Right atrium auricular region (tissue), 2 donors: ENCODE measurements around the gene TRAF3IP3. TPM values are rescaled to one million over a fixed set of nuclear protein-coding genes. Genes with fewer than 3 reads are reported as not detected.
A peak's percentile ranks its signal among the peaks of the same experiment; 100 is the strongest.

ENCODE experiments used
- DNase-seq: peaks from one replicate; pipeline ENCODE4 v3.0.0-alpha.2; 2019; ENCODE audit warnings: low spot score
- H3K27ac ChIP-seq, 2 donors: fragments of 200-600 bp; sonication (generic); 1 replicate in 1 of 2; 2 replicates in 1 of 2; pipeline ENCODE4 v1.5.1; 2016 to 2019
- H3K27me3 ChIP-seq, 2 donors: fragments of 200-600 bp; sonication (generic); one replicate each; pipeline versions ENCODE4 v1.5.1 to v1.6.0; 2017 to 2019
- H3K36me3 ChIP-seq: fragments of 200-600 bp; sonication (generic); one replicate; pipeline ENCODE4 v1.5.1; 2016
- H3K4me1 ChIP-seq, 2 donors: fragments of 200-600 bp; sonication (generic); one replicate each; pipeline versions ENCODE4 v1.5.1 to v1.6.0; 2017 to 2019
- H3K4me3 ChIP-seq, 2 donors: fragments of 200-600 bp; sonication (generic); 1 replicate in 1 of 2; 2 replicates in 1 of 2; pipeline ENCODE4 v1.5.1; 2017 to 2019; ENCODE audit warnings: mild to moderate bottlenecking in 1 of 2, moderate library complexity in 1 of 2
- H3K9me3 ChIP-seq, 2 donors: fragments of 200-600 bp; sonication (generic); one replicate each; pipeline ENCODE4 v1.5.1; 2019
- CTCF ChIP-seq, 2 donors: fragments of 200-600 bp; sonication (generic); IDR thresholded peaks; one replicate each; pipeline ENCODE4 v1.5.1; 2019; ENCODE audit warnings: antibody characterized with exemption in 2 of 2
- total RNA-seq, 2 donors: library from RNA; depleted of rRNA; stranded (reverse); fragments of >200 nt; gene quantifications; one replicate each; pipeline ENCODE4 v1.1.0, GENCODE V29; 2016

The TRAF3IP3 gene
- total RNA-seq, 2 donors from 2014 or later, result 0.19 to 2.2 TPM

DNA sequence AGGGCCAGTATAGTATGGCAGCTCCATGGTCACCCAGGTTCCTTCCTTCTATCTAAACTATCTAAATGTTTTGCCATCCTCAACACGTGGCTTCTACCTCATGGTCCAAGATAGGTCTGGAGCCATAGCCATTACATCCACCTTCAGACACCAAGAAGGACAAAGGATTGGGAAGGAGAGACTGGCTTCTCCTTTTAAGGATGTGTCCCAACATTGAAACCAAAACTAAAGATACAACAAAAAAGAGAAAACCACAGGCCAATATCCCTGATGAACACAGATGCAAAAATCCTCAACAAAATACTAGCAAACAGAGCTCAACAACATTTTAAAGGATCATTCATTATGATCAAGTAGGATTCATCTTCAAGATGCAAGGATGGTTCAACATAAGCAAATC lies 26.4 kb upstream of the TRAF3IP3 start:
- no peak overlapping the region for H3K4me3 ChIP-seq
- peaks cover 0 to 16% of the 10 kb centered on the region in 2 donors for H3K4me1 ChIP-seq
- no peaks in the 10 kb centered on the region for H3K36me3 ChIP-seq
- no peaks in the 10 kb centered on the region for H3K27me3 ChIP-seq
- no peaks in the 10 kb centered on the region for H3K9me3 ChIP-seq
- TF ChIP-seq CTCF (IDR thresholded peaks at IDR 0.05), result no peak
- DNase-seq, result no peak
- H3K27ac ChIP-seq, result peak overlapping the region; percentile 57 to 75

GRCh38 chr1:209732725-209733124 lies 23.1 kb upstream of the TRAF3IP3 start:
- H3K27me3 ChIP-seq, result no peaks in the 10 kb centered on the region
- no peaks in the 10 kb centered on the region for H3K36me3 ChIP-seq

DNA sequence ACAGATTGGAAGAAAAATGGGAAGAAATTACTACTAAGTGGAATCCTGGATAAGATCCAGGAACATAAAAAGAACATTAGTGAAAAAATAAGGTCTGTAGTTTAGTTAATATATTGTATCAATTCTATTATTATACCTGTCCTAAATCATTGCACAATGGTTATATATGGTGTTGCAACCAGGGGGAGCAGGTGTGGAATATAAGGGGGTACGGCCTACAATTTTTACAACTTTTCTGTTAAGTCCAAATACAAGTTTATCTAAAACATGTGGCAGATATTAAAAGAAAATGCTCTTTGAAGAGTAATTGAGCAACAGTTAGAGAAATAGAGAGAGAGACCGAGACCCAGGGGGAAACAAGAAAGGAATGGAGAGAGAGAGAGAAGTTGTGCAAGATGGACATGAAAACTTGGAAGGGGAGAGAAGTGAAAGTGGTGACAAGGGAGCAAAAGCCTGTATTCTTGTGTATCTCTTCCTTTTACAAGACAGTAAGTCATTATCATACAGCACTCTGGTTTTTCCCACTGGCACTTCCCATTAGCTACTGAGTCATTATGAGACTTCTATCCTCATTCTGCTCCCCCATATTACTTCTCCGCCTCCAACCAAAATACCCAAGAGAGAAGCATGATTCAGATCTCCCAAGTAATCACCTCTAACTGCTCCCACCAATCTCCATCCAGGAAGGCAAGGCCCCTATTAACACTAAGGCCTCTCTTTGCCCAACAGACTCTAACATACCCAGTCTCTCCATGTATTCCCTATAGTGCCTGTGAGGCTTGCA lies 22.3 kb upstream of the TRAF3IP3 start:
- Histone ChIP-seq H3K27me3 (no peaks in the 10 kb centered on the region), H3K4me3 (no peak overlapping the region), H3K9me3 (no peaks in the 10 kb centered on the region), H3K36me3 (no peaks in the 10 kb centered on the region), H3K4me1 (peaks cover 0 to 16% of the 10 kb centered on the region in 2 donors), H3K27ac (no peak overlapping the region)
- no peak for TF ChIP-seq CTCF (IDR thresholded peaks at IDR 0.05)
- no peak for DNase-seq

More at GRCh38 chr1:209732725-209733124, 23.1 kb upstream of the TRAF3IP3 start:
- Histone ChIP-seq H3K9me3 (no peaks in the 10 kb centered on the region), H3K4me3 (no peak overlapping the region), H3K4me1 (peaks cover 0 to 16% of the 10 kb centered on the region in 2 donors), H3K27ac (no peak overlapping the region)
- no peak for TF ChIP-seq CTCF (IDR thresholded peaks at IDR 0.05)
- no peak for DNase-seq

- no peak for TF ChIP-seq CTCF (IDR thresholded peaks at IDR 0.05)
- no peak overlapping the region for H3K4me3 ChIP-seq
- no peaks in the 10 kb centered on the region for H3K27me3 ChIP-seq
- H3K9me3 ChIP-seq, result no peaks in the 10 kb centered on the region
- H3K4me1 ChIP-seq, result peaks cover 0 to 23% of the 10 kb centered on the region in 2 donors
- no peak for DNase-seq
- no peaks in the 10 kb centered on the region for H3K36me3 ChIP-seq
- no peak overlapping the region for H3K27ac ChIP-seq
These were observed 19.2 kb upstream of the TRAF3IP3 start for GRCh38 chr1:209736490-209737117.

GRCh38 chr1:209737118-209737505 lies 18.7 kb upstream of the TRAF3IP3 start:
- no peaks in the 10 kb centered on the region for H3K27me3 ChIP-seq
- H3K9me3 ChIP-seq, result no peaks in the 10 kb centered on the region

More at GRCh38 chr1:209737118-209737505, 18.7 kb upstream of the TRAF3IP3 start:
- Histone ChIP-seq H3K4me3 (no peak overlapping the region), H3K4me1 (peaks cover 0 to 25% of the 10 kb centered on the region in 2 donors), H3K27ac (no peak overlapping the region), H3K36me3 (no peaks in the 10 kb centered on the region)
- no peak for TF ChIP-seq CTCF (IDR thresholded peaks at IDR 0.05)
- DNase-seq, result no peak
